Neural progenitor cell (in vitro differentiated cells): Measurements from ENCODE around the gene CFAP54. TPM values are rescaled to one million over a fixed set of nuclear protein-coding genes. Genes with fewer than 3 reads are reported as not detected.
"Not testable (repeated sequence)": the region's sequence is repeated elsewhere in the genome, so short reads cannot be mapped to it uniquely, and the experiment has no call there.

ENCODE experiments used
- DNase-seq: peaks from one replicate; pipeline ENCODE4 v3.0.0-alpha.2; 2016; ENCODE audit warnings: low spot score
- H2AFZ ChIP-seq: fragments of 200-600 bp; sonication (generic); replicated peaks from 2 replicates; pipeline ENCODE4 v1.6.1; 2016; ENCODE audit warnings: antibody characterized with exemption
- H3F3A ChIP-seq: fragments of 200-600 bp; sonication (generic); 2 replicates; pipeline ENCODE4 v1.6.1; 2016; ENCODE audit warnings: antibody characterized with exemption, low read depth
- H3K27ac ChIP-seq: fragments of 200-600 bp; sonication (generic); 2 replicates; pipeline ENCODE4 v1.5.1; 2016; ENCODE audit warnings: mild to moderate bottlenecking
- H3K27me3 ChIP-seq: fragments of 200-600 bp; sonication (generic); 2 replicates; pipeline ENCODE4 v1.6.1; 2016; ENCODE audit warnings: mild to moderate bottlenecking, moderate library complexity
- H3K36me3 ChIP-seq: fragments of 200-600 bp; sonication (generic); 2 replicates; pipeline ENCODE4 v1.5.1; 2016
- H3K4me1 ChIP-seq: fragments of 200-600 bp; sonication (generic); 2 replicates; pipeline ENCODE4 v1.6.1; 2016; ENCODE audit warnings: mixed run types
- H3K4me2 ChIP-seq: fragments of 200-600 bp; sonication (generic); 2 replicates; pipeline ENCODE4 v1.6.1; 2016
- H3K4me3 ChIP-seq: fragments of 200-600 bp; sonication (generic); 2 replicates; pipeline ENCODE4 v1.5.1; 2016
- H3K79me2 ChIP-seq: fragments of 200-600 bp; sonication (generic); 2 replicates; pipeline ENCODE4 v1.6.1; 2016; ENCODE audit warnings: low read depth
- H3K9ac ChIP-seq: fragments of 200-600 bp; sonication (generic); 2 replicates; pipeline ENCODE4 v1.6.1; 2016
- H3K9me3 ChIP-seq: fragments of 200-600 bp; sonication (generic); 2 replicates; pipeline ENCODE4 v1.5.1; 2016; ENCODE audit warnings: low read depth
- H4K20me1 ChIP-seq: fragments of 200-600 bp; sonication (generic); 2 replicates; pipeline ENCODE4 v1.6.1; 2016; ENCODE audit warnings: low read depth
- H3K27ac Mint-ChIP-seq: 3 replicates; pipeline ENCODE4 v1.8.0; 2021; ENCODE audit warnings: mixed read lengths
- H3K27me3 Mint-ChIP-seq: 2 replicates; pipeline ENCODE4 v1.8.0; 2022; ENCODE audit warnings: low read depth, mild to moderate bottlenecking, inconsistent platforms, moderate library complexity, mixed read lengths; ENCODE audit not compliant: insufficient read depth
- H3K36me3 Mint-ChIP-seq: 3 replicates; pipeline ENCODE4 v1.8.0; 2021; ENCODE audit warnings: mixed read lengths
- H3K4me1 Mint-ChIP-seq: 3 replicates; pipeline ENCODE4 v1.8.0; 2021; ENCODE audit warnings: mixed read lengths
- H3K4me3 Mint-ChIP-seq: 3 replicates; pipeline ENCODE4 v1.8.0; 2021; ENCODE audit warnings: mild to moderate bottlenecking, moderate library complexity, mixed read lengths
- H3K9me3 Mint-ChIP-seq: 3 replicates; pipeline ENCODE4 v1.8.0; 2020; ENCODE audit warnings: mixed read lengths
- CTCF ChIP-seq: fragments of 200-600 bp; sonication (generic); IDR thresholded peaks from 2 replicates; pipeline ENCODE4 v1.5.1; 2017; ENCODE audit warnings: antibody characterized with exemption, mild to moderate bottlenecking
- EZH2 ChIP-seq: fragments of 200-600 bp; sonication (generic); IDR thresholded peaks from 2 replicates; pipeline ENCODE4 v1.6.1; 2017; ENCODE audit warnings: antibody characterized with exemption, mild to moderate bottlenecking, moderate library complexity
- EZH2phosphoT487 ChIP-seq: fragments of 200-600 bp; sonication (generic); IDR thresholded peaks from 2 replicates; pipeline ENCODE4 v1.6.1; 2017; ENCODE audit warnings: antibody characterized with exemption
- total RNA-seq: library from RNA; depleted of rRNA; stranded (reverse); fragments of >200 nt; gene quantifications from 2 replicates; pipeline ENCODE4 v1.2.3, GENCODE V29; 2015; ENCODE audit warnings: low replicate concordance

CFAP54 gene
- total RNA-seq, 1 donor from 2014 or later, result 4.2 TPM

DNA sequence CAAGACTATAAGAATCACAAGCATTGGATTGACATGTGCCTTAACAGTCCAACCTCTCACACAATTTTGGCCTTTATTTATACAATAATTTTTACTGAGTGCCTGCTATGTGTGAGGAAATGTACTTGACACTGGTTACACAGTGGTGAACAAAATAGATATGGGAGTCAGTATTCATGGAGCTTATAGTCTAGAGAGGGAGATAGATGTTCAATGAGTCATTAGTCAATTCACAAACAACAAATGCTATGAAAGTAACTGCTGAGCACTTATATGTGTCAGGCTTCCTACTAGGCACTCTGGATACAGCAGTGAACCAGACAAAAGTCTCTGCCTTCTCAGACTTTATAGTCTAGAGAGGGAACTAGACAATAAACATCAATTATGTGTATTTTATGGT is 3.7 kb downstream of the CFAP54 start:
- Histone ChIP-seq H3K27ac (no peak overlapping the region), H4K20me1 (no peaks in the 10 kb centered on the region), H3K4me3 (no peak overlapping the region), H3F3A (no peaks in the 10 kb centered on the region), H3K27me3 (peaks cover 18% of the 10 kb centered on the region), H3K36me3 (no peaks in the 10 kb centered on the region), H3K79me2 (no peaks in the 10 kb centered on the region), H2AFZ (no peak overlapping the region), H3K4me1 (no peaks in the 10 kb centered on the region), H3K9ac (no peak overlapping the region), H3K4me2 (no peak overlapping the region), H3K9me3 (no peaks in the 10 kb centered on the region)
- DNase-seq, result no peak
- Mint-ChIP-seq H3K9me3 (no peaks in the 10 kb centered on the region), H3K4me3 (no peak overlapping the region), H3K27me3 (peaks cover 4% of the 10 kb centered on the region), H3K4me1 (peaks cover 16% of the 10 kb centered on the region), H3K36me3 (peaks cover 4% of the 10 kb centered on the region), H3K27ac (no peak overlapping the region)
- TF ChIP-seq EZH2phosphoT487, result no peak
- TF ChIP-seq CTCF, result no peak
- TF ChIP-seq EZH2, result no peak

DNA sequence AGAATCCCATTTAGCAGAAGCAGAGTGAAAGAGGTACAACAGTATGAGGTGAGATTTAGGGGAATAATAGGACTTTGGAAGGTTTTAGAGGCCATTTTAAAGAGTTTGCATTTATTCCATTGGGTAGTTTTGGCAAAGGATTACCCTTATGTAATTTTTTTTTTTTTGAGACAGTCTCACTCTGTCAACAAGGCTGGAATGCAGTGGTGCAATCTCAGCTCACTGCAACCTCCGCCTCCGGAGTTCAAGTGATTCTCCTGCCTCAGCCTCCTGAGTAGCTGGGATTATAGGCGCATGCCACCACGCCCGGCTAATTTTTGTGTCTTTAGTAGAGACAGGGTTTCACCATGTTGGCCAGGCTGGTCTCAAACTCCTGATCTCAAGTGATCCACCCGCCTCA is 4.8 kb downstream of the CFAP54 start:
- H3K27me3 Mint-ChIP-seq, H3K27ac Mint-ChIP-seq, H3K36me3 Mint-ChIP-seq, H4K20me1 ChIP-seq, H3K4me2 ChIP-seq, DNase-seq, H3K27me3 ChIP-seq, H3K27ac ChIP-seq, H3K9me3 ChIP-seq, H3K36me3 ChIP-seq, H3K9ac ChIP-seq, H3K9me3 Mint-ChIP-seq, H3K4me3 ChIP-seq, H3F3A ChIP-seq, H3K4me1 ChIP-seq, H3K4me3 Mint-ChIP-seq, H2AFZ ChIP-seq, H3K79me2 ChIP-seq: not testable (repeated sequence)
- peaks cover 15% of the 10 kb centered on the region for H3K4me1 Mint-ChIP-seq

DNA sequence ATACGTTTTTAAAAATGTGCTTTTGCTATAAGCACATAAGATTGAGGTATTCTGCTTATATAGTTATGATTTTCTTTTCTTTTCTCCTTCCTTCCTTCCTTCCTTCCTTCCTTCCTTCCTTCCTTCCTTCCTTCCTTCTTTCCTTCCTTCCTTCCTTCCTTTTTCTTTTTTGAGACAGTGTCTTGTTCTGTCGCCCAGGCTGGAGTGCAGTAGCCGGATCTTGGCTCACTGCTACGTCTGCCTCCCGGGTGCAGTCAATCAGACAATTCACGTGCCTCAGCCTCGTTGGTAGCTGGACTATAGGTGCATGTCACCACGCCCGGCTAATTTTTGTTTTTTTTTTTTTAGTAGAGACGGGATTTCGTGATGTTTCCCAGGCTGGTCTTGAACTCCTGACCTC is 5.8 kb downstream of the CFAP54 start:
- H3K27me3 ChIP-seq, result peaks cover 5% of the 10 kb centered on the region
- H3K36me3 Mint-ChIP-seq, result peaks cover 4% of the 10 kb centered on the region

GRCh38 chr12:96495841-96496545 is 6.6 kb downstream of the CFAP54 start:
- Mint-ChIP-seq H3K36me3 (peaks cover 4% of the 10 kb centered on the region), H3K27me3 (peaks cover 4% of the 10 kb centered on the region), H3K4me1 (peaks cover 4% of the 10 kb centered on the region), H3K4me3 (no peak overlapping the region), H3K9me3 (peaks cover 2% of the 10 kb centered on the region), H3K27ac (no peak overlapping the region)
- TF ChIP-seq EZH2, result no peak
- no peak for TF ChIP-seq EZH2phosphoT487
- TF ChIP-seq CTCF, result no peak
- Histone ChIP-seq H3K27me3 (no peaks in the 10 kb centered on the region), H4K20me1 (no peaks in the 10 kb centered on the region), H3K9me3 (no peaks in the 10 kb centered on the region), H3K79me2 (no peaks in the 10 kb centered on the region), H3K4me2 (no peak overlapping the region), H3F3A (no peaks in the 10 kb centered on the region), H3K9ac (no peak overlapping the region), H3K27ac (no peak overlapping the region), H3K4me1 (no peaks in the 10 kb centered on the region), H3K36me3 (no peaks in the 10 kb centered on the region), H2AFZ (no peak overlapping the region), H3K4me3 (no peak overlapping the region)
- DNase-seq, result no peak

More for the DNA sequence above, 5.8 kb downstream of the CFAP54 start:
- TF ChIP-seq EZH2phosphoT487, result no peak
- Histone ChIP-seq H3K9ac (no peak overlapping the region), H3K79me2 (no peaks in the 10 kb centered on the region), H3K4me1 (no peaks in the 10 kb centered on the region), H2AFZ (no peak overlapping the region), H3K4me3 (no peak overlapping the region), H4K20me1 (no peaks in the 10 kb centered on the region), H3K9me3 (no peaks in the 10 kb centered on the region), H3K4me2 (no peak overlapping the region), H3K27ac (no peak overlapping the region), H3F3A (no peaks in the 10 kb centered on the region), H3K36me3 (no peaks in the 10 kb centered on the region)
- Mint-ChIP-seq H3K27ac (no peak overlapping the region), H3K4me1 (peaks cover 10% of the 10 kb centered on the region), H3K4me3 (no peak overlapping the region), H3K9me3 (peaks cover 2% of the 10 kb centered on the region), H3K27me3 (peaks cover 4% of the 10 kb centered on the region)
- no peak for DNase-seq
